A673 (cell line): ENCODE data around the gene TRMT61A.

Source experiments
- EZH2 ChIP-seq: fragments of 200-600 bp; sonication (generic); IDR thresholded peaks from 2 replicates; pipeline ENCODE4 v1.6.1; 2017; ENCODE audit warnings: borderline replicate concordance, low read depth, mild to moderate bottlenecking, mixed read lengths, antibody characterized with exemption, low read length; ENCODE audit not compliant: poor library complexity, severe bottlenecking
- TF ChIP-seq, protein P1 (sequence below): fragments of 300-800, 200-600 bp; sonication (generic); conservative IDR thresholded peaks from 2 replicates; pipeline ENCODE4 v1.5.1; 2017; ENCODE audit warnings: low read depth, mild to moderate bottlenecking, antibody characterized with exemption, low read length, moderate library complexity, mixed read lengths

DNA sequence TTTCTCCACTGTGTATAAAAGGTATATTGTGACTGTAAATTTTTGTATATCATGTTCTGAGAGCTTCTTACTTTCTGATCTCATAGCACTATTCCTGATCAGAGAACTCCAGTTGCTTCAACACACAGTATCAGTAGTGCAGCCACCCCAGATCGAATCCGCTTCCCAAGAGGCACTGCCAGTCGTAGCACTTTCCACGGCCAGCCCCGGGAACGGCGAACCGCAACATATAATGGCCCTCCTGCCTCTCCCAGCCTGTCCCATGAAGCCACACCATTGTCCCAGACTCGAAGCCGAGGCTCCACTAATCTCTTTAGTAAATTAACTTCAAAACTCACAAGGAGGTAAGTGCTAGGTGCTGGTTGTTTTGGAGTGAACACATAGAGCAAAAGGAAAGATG, 37.3 kb upstream of the TRMT61A start:
- TF ChIP-seq EZH2 = no peak
- TF ChIP-seq, protein P1, sequence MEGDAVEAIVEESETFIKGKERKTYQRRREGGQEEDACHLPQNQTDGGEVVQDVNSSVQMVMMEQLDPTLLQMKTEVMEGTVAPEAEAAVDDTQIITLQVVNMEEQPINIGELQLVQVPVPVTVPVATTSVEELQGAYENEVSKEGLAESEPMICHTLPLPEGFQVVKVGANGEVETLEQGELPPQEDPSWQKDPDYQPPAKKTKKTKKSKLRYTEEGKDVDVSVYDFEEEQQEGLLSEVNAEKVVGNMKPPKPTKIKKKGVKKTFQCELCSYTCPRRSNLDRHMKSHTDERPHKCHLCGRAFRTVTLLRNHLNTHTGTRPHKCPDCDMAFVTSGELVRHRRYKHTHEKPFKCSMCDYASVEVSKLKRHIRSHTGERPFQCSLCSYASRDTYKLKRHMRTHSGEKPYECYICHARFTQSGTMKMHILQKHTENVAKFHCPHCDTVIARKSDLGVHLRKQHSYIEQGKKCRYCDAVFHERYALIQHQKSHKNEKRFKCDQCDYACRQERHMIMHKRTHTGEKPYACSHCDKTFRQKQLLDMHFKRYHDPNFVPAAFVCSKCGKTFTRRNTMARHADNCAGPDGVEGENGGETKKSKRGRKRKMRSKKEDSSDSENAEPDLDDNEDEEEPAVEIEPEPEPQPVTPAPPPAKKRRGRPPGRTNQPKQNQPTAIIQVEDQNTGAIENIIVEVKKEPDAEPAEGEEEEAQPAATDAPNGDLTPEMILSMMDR = no peak
